Amniotic epithelial cell (primary cell): ENCODE results near the gene SH3BP1.
A peak's percentile ranks its signal among the peaks of the same experiment; 100 is the strongest.

Source experiments
- DNase-seq: peaks from one replicate; pipeline ENCODE4 v3.0.0-alpha.2; 2010; ENCODE audit warnings: low read depth

The SH3BP1 gene

DNA sequence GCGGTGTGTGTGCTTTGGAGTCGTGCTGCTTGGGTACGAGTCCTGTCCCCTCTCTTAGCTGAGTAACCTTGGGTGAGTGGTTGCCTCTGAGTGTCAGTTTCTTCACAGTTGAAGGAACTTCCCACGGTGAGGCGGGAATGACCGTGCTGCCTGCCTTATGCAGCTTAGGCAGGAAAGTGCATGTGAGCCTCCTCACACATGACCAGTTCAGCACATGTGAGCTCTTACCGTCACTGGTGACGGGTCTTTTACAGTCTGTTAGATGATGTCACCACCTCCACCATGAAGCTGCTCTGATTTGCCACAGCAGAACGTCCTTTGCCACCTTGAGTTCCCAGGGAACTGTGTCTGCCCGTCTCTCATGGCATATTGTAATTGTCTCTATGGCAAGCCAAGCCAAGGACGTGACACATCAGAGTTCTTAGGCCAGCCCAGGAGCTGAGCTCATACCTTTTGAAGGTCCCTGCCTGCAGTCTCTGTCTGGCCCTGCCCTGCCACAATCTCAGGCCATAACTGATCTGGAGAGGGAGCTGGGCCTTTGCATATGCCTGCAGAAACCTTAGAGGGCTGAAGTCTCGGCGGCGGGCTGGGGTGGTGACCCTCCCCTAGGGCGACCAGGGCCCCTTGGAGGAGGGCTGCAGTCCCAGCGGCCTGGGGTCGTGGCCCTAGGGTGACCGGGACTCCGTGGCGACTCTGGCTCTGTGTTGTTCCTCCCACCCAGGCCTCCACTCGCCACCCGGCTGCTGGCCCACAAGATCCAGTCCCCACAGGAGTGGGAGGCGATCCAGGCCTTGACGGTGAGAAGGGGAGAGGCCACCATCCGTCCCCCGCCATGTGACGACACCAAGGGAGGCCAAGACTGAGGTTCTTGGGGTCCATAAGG lies 23.0 kb upstream of the SH3BP1 start:
- DNase-seq, result no peak

DNA sequence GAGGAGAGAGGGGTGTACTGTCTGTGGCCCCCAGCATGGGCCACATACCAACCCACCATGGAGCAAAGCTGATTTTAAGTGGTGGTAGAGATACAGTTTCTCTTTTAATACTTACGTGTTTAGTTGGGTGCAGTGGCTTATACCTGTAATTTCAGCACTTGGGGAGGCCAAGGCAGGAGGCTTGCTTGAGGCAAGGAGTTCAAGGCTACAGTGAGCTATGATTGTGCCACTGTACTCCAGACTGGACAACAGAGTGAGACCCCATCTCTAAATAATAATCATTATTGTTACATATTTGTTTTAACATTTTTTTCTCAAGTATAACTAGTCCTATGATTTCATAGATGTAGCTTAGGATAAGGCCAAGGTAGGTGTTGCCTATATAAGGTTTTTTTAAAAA lies 22.0 kb upstream of the SH3BP1 start:
- DNase-seq, result no peak

- no peak for DNase-seq
These were observed 21.3 kb upstream of the SH3BP1 start for GRCh38 chr22:37618072-37618656.

DNA sequence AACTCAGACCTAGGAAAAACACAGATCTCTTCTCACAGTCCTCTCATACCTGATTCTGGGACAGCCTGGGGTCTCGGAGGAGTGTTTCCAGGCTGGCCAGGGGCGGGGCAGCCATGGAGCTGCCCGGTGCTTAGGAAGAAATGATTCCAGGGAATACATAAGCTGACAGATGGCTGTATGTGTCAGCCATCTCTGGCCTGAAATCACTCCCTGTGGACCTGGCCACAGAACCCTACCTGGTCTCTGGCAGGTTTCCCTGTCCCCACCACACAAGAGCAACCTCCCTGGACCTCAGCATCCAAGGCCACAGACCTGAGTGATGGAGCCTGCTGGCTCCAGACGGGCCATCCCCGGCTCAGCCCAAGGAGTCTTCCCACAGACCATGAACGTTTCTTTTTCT lies 20.8 kb upstream of the SH3BP1 start:
- no peak for DNase-seq

DNA sequence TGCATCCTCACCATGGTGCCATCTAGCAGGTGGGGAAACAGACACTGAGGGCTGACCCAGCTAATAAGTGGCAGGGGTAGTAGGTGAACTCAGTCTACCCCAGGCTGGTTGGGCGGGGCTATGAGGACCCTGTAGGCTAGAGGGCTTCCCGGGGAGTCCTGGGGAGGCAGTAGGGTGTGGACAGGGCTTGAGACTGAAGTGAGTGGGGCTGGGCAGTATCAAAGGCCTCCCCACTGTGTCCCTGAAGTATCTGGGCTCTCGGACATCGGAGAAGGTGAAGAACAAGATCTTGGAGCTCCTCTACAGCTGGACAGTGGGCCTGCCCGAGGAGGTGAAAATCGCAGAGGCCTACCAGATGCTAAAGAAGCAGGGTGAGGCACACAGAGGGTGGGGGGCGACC lies 19.5 kb upstream of the SH3BP1 start:
- DNase-seq, result no peak

- no peak for DNase-seq
These were observed 18.1 kb upstream of the SH3BP1 start for GRCh38 chr22:37621352-37621860.

GRCh38 chr22:37623075-37624016 lies 16.1 kb upstream of the SH3BP1 start:
- DNase-seq, result peak; percentile 27

DNA sequence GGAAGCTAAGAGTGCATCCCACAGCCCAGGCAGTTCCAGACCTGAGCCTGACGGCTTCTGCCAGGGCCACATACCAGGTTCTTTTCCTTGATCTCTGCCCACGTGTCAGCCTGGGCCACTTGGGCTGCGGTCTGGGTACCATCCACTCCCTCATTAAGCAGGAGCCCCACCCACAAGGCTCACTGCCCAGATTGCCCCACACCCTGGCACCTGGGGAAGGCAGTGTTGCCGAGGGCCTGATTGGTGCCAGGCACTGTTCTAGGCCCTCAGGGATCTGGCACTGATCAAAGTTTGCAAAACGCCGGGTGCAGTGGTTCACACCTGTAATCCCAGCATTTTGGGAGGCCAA lies 15.5 kb upstream of the SH3BP1 start:
- no peak for DNase-seq

DNA sequence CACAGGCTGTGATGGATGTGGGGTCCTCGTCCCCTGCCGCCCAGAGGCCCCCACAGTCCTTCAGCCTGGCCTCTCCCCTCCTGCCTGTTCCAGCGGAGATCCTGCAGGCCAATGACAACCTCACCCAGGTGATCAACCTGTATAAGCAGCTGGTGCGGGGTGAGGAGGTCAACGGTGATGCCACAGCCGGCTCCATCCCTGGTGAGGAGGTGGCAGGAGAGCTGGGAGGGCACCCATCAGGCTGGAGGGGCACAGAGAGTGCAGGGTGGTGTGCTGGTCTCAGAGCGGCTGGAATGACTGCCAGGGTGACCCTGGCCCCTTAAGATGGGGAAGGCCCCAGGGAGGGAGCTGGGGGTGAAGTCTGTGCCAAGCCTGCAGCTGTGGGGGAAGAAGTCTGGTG lies 14.6 kb upstream of the SH3BP1 start:
- DNase-seq, result no peak

- no peak for DNase-seq
These were observed 13.7 kb upstream of the SH3BP1 start for GRCh38 chr22:37625737-37626136.

- peak; percentile 69 for DNase-seq
These were observed 13.3 kb upstream of the SH3BP1 start for GRCh38 chr22:37626144-37626543.

DNA sequence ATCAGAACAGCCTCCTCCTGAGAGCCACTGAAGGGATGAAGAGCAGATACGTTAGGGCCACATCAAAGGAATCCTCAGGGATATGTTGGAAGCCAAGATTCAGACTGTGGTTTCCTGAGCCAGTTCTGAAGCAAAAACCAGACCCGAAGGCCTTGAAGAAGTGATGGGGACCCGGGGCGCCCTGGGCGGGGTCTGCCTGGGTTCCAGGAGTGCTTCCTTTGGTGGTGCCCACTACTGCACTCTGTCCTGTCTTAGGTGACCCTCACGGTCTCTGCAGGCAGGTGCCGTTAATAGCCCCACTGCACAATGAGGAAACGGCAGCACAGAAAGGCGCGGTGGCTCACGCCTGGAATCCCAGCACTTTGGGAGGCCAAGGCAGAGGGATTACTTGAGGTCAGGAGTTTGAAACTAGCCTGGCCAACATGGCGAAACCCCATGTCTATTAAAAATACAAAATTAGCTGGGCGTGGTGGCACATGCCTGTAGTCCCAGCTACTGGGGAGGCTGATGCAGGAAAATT lies 12.9 kb upstream of the SH3BP1 start:
- peak; percentile 19 for DNase-seq

GRCh38 chr22:37627121-37627520 lies 12.3 kb upstream of the SH3BP1 start:
- DNase-seq, result no peak

GRCh38 chr22:37627545-37627944 lies 11.9 kb upstream of the SH3BP1 start:
- DNase-seq, result no peak

GRCh38 chr22:37628830-37629229 lies 10.6 kb upstream of the SH3BP1 start:
- no peak for DNase-seq

DNA sequence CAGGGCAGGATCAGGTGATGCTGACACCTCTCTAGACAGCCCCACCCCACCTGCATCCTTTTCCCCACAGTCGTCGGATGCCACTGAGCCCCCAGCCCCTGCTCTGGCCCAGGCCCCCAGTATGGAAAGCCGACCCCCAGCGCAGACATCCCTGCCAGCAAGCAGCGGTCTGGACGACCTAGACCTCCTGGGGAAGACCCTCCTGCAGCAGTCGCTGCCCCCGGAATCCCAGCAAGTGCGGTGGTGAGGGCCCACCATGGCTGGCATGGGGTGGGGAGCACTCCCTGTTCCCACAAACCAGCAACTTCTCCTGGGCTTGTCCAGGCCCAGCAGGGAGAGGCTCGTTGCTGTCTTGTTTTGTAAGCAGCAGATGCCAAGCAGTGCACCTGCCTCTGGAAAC lies 9.5 kb upstream of the SH3BP1 start:
- no peak for DNase-seq

DNA sequence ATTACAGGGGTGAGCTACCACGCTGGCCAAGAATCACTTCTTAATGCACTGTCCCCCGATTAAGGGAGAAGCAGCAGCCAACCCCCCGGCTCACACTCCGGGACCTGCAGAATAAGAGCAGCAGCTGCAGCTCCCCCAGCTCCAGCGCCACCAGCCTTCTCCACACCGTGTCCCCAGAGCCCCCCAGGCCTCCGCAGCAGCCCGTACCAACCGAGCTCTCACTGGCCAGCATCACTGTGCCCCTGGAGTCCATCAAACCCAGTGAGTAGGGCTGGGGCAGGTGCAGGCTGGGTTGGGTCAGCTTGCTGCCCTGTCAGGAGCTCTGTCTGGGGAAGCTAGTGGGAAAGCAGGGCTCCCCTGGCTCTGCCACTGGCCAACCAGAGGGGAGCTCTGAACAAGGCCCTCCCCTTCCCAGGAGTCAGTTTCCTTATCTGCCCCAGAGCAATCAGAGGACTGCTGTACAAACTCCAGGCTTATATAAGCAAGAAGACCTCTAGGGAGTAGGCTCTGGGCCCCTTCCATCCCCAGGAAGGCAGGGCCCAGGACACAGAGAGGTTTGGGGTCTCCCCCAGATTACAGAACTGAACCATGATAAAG lies 8.5 kb upstream of the SH3BP1 start:
- peak; percentile 54 for DNase-seq

DNA sequence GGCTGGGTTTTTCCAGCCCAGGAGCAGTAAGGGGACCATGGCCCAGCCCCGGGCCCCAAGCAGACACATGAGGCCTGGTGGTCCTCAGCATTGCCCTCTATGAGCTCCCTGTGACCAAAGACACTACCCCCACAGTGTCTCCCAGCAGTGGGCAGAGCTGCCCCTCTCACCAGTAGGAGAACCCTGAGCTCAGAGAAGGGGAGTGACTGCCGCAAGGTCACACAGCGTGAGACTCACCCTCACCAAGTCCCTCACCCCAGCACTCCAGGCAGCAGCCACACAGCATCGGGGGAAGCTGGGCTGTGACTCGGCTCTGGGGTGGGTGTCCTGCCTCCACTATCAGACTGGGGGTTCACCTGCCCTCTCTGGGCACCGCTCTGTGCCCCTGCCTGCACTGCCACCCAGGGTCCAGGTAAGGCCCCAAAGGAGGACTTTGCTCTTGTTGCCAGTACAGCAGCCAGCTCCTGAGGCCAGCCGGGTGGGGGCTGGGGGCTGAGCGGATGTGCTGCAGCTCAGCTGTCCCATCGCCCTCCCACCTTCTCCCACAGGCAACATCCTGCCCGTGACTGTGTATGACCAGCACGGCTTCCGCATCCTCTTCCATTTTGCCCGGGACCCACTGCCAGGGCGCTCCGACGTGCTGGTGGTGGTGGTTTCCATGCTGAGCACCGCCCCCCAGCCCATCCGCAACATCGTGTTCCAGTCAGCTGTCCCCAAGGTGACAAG lies 7.9 kb upstream of the SH3BP1 start:
- DNase-seq, result no peak

DNA sequence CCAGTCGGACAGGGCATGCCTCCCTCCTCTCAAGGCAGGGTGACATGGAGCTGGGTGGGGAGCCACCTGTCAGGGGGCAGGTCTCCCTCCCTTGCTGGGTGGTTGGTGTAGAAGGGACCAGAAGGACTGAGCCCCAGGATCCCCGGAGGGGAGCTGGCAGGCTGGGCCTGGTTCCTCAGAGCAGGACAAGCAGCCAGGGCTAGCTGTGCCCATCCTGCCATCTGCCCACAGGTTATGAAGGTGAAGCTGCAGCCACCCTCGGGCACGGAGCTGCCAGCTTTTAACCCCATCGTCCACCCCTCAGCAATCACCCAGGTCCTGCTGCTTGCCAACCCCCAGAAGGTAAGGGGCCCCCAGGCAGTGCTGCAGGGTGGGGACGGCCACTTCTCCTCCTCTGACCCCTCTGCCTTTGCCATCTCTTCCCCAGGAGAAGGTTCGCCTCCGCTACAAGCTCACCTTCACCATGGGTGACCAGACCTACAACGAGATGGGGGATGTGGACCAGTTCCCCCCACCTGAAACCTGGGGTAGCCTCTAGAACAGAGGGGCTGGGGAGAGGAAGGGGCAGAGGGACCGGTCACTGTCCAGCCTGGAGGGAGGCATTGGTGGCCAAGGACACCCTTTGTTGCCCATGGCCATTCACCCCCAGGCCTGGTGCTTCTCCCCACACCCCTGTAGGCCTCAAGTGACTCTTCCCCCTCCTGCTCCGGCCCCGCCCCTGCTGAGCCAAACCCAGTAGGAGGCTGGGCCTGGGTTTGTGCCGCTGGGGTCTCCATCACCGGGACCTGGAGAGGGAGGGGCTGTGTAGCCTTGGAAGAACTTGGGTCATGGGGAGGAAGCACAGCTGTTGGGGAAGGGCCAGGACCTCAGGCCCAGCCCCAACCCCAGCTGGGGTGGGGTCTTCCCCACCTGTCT lies 7.0 kb upstream of the SH3BP1 start:
- DNase-seq, result no peak

DNA sequence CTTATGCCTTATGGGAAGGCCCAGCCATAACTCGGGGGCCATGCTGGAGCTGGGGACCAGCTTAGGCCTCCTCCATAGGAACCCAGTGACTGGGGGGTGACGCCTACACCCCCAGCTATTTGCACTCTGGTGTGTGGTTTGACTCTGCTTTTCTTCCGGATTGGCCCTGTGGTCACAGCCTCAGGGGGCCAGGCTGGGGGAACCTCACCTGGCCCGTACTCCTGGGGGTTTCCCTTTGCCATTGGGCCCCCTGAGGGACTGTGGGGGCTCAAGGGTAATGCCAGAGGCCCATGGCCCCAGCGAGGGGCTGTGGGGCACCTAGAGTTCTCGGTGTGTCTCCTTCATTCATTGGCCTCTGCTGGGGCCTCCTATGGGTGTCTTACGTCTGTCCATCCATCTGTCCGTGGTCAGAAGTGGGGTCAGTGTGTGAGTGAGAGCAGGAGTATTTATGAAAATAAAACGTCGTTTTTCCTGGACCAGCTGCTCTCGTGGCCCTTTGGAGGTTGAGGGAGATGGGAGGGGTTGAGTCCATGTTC lies 6.3 kb upstream of the SH3BP1 start:
- peak; percentile 37 for DNase-seq
